Left ventricle myocardium inferior (tissue), 1 donor: Measurements from ENCODE around the gene OTUD1. TPM values are rescaled to one million over a fixed set of nuclear protein-coding genes. Genes with fewer than 3 reads are reported as not detected.

Experiments
- DNase-seq: peaks from one replicate; pipeline ENCODE4 v3.0.0-alpha.2; 2020
- H3K27ac ChIP-seq: fragments of 200-600 bp; replicated peaks from 2 replicates; pipeline ENCODE4 v1.8.0; 2021
- H3K27me3 ChIP-seq: fragments of 200-600 bp; 2 replicates; pipeline ENCODE4 v1.8.0; 2021; ENCODE audit warnings: low read depth
- H3K36me3 ChIP-seq: fragments of 200-600 bp; 2 replicates; pipeline ENCODE4 v1.8.0; 2021
- H3K4me1 ChIP-seq: fragments of 200-600 bp; 2 replicates; pipeline ENCODE4 v1.8.0; 2021
- H3K4me3 ChIP-seq: fragments of 200-600 bp; 2 replicates; pipeline ENCODE4 v1.8.0; 2021; ENCODE audit warnings: mild to moderate bottlenecking, moderate library complexity
- H3K9me3 ChIP-seq: fragments of 200-600 bp; replicated peaks from 2 replicates; pipeline ENCODE4 v1.8.0; 2021
- intact Hi-C: fragments of 100-400 bp; cut with micrococcal nuclease; formaldehyde crosslinking; loops from one replicate; pipeline ENCODE4 v1.11.0; 2022
- total RNA-seq: library from RNA; stranded (reverse); fragmentation: NEBNext Ultra II Directional; extraction: Animal tissue kit (Norgen Biotek cat#: 25700); gene quantifications from one replicate; pipeline ENCODE4 v1.2.1, GENCODE V29; 2021
- TF ChIP-seq, protein P1 (sequence below): fragments of 200-600 bp; IDR thresholded peaks from 2 replicates; pipeline ENCODE4 v1.8.0; 2021; ENCODE audit warnings: antibody characterized with exemption, mild to moderate bottlenecking, borderline replicate concordance
- donor health status: DM: no; HTN: yes; CAD: no; lungs with severe emphysema.

OTUD1 gene
- total RNA-seq, 1 donor from 2014 or later, result 19.5 TPM

GRCh38 chr10:23445591-23445990 lies 6.7 kb downstream of the OTUD1 start:
- Histone ChIP-seq H3K36me3 (peaks cover 20% of the 10 kb centered on the region), H3K9me3 (no peaks in the 10 kb centered on the region), H3K27me3 (no peaks in the 10 kb centered on the region), H3K27ac (no peak overlapping the region), H3K4me3 (no peak overlapping the region), H3K4me1 (peaks cover 90% of the 10 kb centered on the region)
- DNase-seq, result no peak
- intact Hi-C loops, result no loop called here
- TF ChIP-seq, protein P1, sequence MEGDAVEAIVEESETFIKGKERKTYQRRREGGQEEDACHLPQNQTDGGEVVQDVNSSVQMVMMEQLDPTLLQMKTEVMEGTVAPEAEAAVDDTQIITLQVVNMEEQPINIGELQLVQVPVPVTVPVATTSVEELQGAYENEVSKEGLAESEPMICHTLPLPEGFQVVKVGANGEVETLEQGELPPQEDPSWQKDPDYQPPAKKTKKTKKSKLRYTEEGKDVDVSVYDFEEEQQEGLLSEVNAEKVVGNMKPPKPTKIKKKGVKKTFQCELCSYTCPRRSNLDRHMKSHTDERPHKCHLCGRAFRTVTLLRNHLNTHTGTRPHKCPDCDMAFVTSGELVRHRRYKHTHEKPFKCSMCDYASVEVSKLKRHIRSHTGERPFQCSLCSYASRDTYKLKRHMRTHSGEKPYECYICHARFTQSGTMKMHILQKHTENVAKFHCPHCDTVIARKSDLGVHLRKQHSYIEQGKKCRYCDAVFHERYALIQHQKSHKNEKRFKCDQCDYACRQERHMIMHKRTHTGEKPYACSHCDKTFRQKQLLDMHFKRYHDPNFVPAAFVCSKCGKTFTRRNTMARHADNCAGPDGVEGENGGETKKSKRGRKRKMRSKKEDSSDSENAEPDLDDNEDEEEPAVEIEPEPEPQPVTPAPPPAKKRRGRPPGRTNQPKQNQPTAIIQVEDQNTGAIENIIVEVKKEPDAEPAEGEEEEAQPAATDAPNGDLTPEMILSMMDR, result no peak

DNA sequence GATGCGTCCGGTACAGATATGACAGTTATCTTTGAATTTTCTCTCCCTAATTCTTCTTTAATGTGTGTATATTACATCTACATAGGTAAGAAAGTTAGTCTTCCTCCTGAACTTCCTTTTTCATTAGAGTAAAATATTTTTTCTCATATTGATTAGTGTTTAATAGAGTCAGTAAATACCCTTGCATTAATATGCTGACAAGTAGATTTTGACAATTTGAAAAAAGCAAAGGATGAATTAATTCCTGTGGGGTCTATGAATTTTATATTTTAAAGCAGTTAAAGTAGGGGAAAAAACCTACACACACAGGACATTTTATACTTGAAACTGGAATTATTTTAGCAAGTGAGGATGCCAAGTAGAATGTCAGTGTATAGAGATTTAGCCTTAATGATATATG lies 9.4 kb downstream of the OTUD1 start:
- TF ChIP-seq, protein P1, result no peak
- intact Hi-C loops, result no loop called here
- no peak for DNase-seq
- Histone ChIP-seq H3K4me1 (peaks cover 74% of the 10 kb centered on the region), H3K9me3 (no peaks in the 10 kb centered on the region), H3K36me3 (peaks cover 13% of the 10 kb centered on the region), H3K27me3 (no peaks in the 10 kb centered on the region), H3K4me3 (no peak overlapping the region), H3K27ac (no peak overlapping the region)

- no peaks in the 10 kb centered on the region for H3K27me3 ChIP-seq
- no peak overlapping the region for H3K27ac ChIP-seq
- H3K4me1 ChIP-seq, result peaks cover 67% of the 10 kb centered on the region
- intact Hi-C loops, result no loop called here
- no peak overlapping the region for H3K4me3 ChIP-seq
- TF ChIP-seq, protein P1, result no peak
- no peak for DNase-seq
- no peaks in the 10 kb centered on the region for H3K9me3 ChIP-seq
- H3K36me3 ChIP-seq, result peaks cover 7% of the 10 kb centered on the region
These were observed 10.1 kb downstream of the OTUD1 start for GRCh38 chr10:23448802-23449570.

GRCh38 chr10:23452033-23452655 lies 13.3 kb downstream of the OTUD1 start:
- Histone ChIP-seq H3K4me3 (no peak overlapping the region), H3K4me1 (peaks cover 37% of the 10 kb centered on the region), H3K27ac (peak overlapping the region; percentile 54), H3K36me3 (no peaks in the 10 kb centered on the region), H3K27me3 (no peaks in the 10 kb centered on the region), H3K9me3 (no peaks in the 10 kb centered on the region)
- intact Hi-C loops, result no loop called here
- no peak for DNase-seq
- TF ChIP-seq, protein P1, result no peak

DNA sequence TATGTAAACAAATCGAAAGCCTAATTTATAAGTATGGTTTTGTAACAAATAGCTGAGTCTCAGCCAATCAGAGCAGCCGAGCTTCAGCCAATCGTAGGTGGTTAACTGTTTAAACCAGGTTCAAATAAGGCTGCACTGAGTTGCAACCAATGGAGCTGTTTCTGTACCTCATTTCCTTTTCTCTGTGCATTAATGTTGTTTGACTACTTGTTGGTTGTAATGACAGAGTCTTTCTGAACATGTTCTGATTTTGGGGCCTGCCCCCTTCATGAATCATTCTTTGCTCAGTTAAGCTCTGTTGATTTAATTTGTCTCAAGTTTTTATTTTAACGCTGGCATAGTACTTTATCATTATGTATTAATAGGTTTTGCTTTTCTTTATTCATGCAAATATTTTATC lies 14.6 kb downstream of the OTUD1 start:
- H3K36me3 ChIP-seq, result no peaks in the 10 kb centered on the region

More for the DNA sequence above, 14.6 kb downstream of the OTUD1 start:
- H3K4me3 ChIP-seq, result no peak overlapping the region
- H3K9me3 ChIP-seq, result no peaks in the 10 kb centered on the region
- TF ChIP-seq, protein P1, result no peak
- peaks cover 24% of the 10 kb centered on the region for H3K4me1 ChIP-seq
- H3K27ac ChIP-seq, result no peak overlapping the region
- intact Hi-C loops, result no loop called here
- no peak for DNase-seq
- no peaks in the 10 kb centered on the region for H3K27me3 ChIP-seq
